Progenitor cell of endocrine pancreas (in vitro differentiated cells): ENCODE results near the gene BPIFB3. TPM values are rescaled to one million over a fixed set of nuclear protein-coding genes. Genes with fewer than 3 reads are reported as not detected.

ENCODE experiments used
- DNase-seq: peaks from one replicate; pipeline ENCODE4 v3.0.0; 2021; ENCODE audit warnings: low spot score; ENCODE audit not compliant: unreplicated experiment
- H3K27ac Mint-ChIP-seq: 2 replicates; pipeline ENCODE4 v1.8.0; 2021; ENCODE audit warnings: mild to moderate bottlenecking, moderate library complexity, mixed read lengths
- H3K27me3 Mint-ChIP-seq: 2 replicates; pipeline ENCODE4 v1.8.0; 2021; ENCODE audit warnings: mixed read lengths
- H3K36me3 Mint-ChIP-seq: 2 replicates; pipeline ENCODE4 v1.8.0; 2022; ENCODE audit warnings: mixed read lengths; ENCODE audit not compliant: insufficient read depth
- H3K4me1 Mint-ChIP-seq: 2 replicates; pipeline ENCODE4 v1.8.0; 2021; ENCODE audit warnings: low read depth, mixed read lengths
- H3K4me3 Mint-ChIP-seq: 2 replicates; pipeline ENCODE4 v1.8.0; 2021; ENCODE audit warnings: low read depth, mild to moderate bottlenecking, moderate library complexity, mixed read lengths
- H3K9me3 Mint-ChIP-seq: 2 replicates; pipeline ENCODE4 v1.8.0; 2021; ENCODE audit warnings: low read depth, mixed read lengths
- CTCF ChIP-seq: fragments of 200-600 bp; sonication (generic); IDR thresholded peaks from one replicate; pipeline ENCODE4 v1.5.0; 2021; ENCODE audit warnings: antibody characterized with exemption, mild to moderate bottlenecking; ENCODE audit not compliant: unreplicated experiment
- total RNA-seq: library from RNA; stranded (reverse); gene quantifications from 2 replicates; pipeline ENCODE4 v1.2.1, GENCODE V29; 2021

The BPIFB3 gene
- total RNA-seq, 1 donor from 2014 or later = not detected

- Mint-ChIP-seq H3K4me3 (no peak overlapping the region), H3K9me3 (no peaks in the 10 kb centered on the region), H3K27ac (no peak overlapping the region), H3K27me3 (peaks cover 27% of the 10 kb centered on the region), H3K36me3 (no peaks in the 10 kb centered on the region), H3K4me1 (no peaks in the 10 kb centered on the region)
- no peak for DNase-seq
- TF ChIP-seq CTCF = no peak
Observed at GRCh38 chr20:33019465-33020277, 34.0 kb upstream of the BPIFB3 start.

- no peak for DNase-seq
- Mint-ChIP-seq H3K27me3 (peaks cover 18% of the 10 kb centered on the region), H3K4me1 (no peaks in the 10 kb centered on the region), H3K9me3 (no peaks in the 10 kb centered on the region), H3K4me3 (no peak overlapping the region), H3K27ac (no peak overlapping the region), H3K36me3 (no peaks in the 10 kb centered on the region)
- no peak for TF ChIP-seq CTCF
Observed at GRCh38 chr20:33020278-33021161, 33.2 kb upstream of the BPIFB3 start.

- no peak for DNase-seq
- H3K4me3 Mint-ChIP-seq = no peak overlapping the region
- H3K27me3 Mint-ChIP-seq = peaks cover 8% of the 10 kb centered on the region
- H3K27ac Mint-ChIP-seq = no peak overlapping the region
- TF ChIP-seq CTCF = no peak
- no peaks in the 10 kb centered on the region for H3K36me3 Mint-ChIP-seq
- no peaks in the 10 kb centered on the region for H3K9me3 Mint-ChIP-seq
- no peaks in the 10 kb centered on the region for H3K4me1 Mint-ChIP-seq
Observed at GRCh38 chr20:33021879-33022278, 31.8 kb upstream of the BPIFB3 start.

GRCh38 chr20:33022289-33022688, 31.4 kb upstream of the BPIFB3 start:
- H3K4me3 Mint-ChIP-seq = no peak overlapping the region
- peaks cover 8% of the 10 kb centered on the region for H3K27me3 Mint-ChIP-seq
- TF ChIP-seq CTCF = no peak
- no peak for DNase-seq
- no peaks in the 10 kb centered on the region for H3K4me1 Mint-ChIP-seq
- H3K27ac Mint-ChIP-seq = no peak overlapping the region
- no peaks in the 10 kb centered on the region for H3K36me3 Mint-ChIP-seq
- H3K9me3 Mint-ChIP-seq = no peaks in the 10 kb centered on the region

- Mint-ChIP-seq H3K4me3 (no peak overlapping the region), H3K4me1 (no peaks in the 10 kb centered on the region), H3K27ac (no peak overlapping the region), H3K9me3 (no peaks in the 10 kb centered on the region), H3K27me3 (peaks cover 4% of the 10 kb centered on the region), H3K36me3 (no peaks in the 10 kb centered on the region)
- no peak for DNase-seq
- TF ChIP-seq CTCF = no peak
Observed at GRCh38 chr20:33022694-33023438, 30.8 kb upstream of the BPIFB3 start.
